ENCODE data around the gene LSM6. TPM values are rescaled to one million over a fixed set of nuclear protein-coding genes. Genes with fewer than 3 reads are reported as not detected.

Gene LSM6
- polyA plus RNA-seq, 1 of the 3 experiments (the other 2 are of a cell fraction), result 32.5 TPM

DNA sequence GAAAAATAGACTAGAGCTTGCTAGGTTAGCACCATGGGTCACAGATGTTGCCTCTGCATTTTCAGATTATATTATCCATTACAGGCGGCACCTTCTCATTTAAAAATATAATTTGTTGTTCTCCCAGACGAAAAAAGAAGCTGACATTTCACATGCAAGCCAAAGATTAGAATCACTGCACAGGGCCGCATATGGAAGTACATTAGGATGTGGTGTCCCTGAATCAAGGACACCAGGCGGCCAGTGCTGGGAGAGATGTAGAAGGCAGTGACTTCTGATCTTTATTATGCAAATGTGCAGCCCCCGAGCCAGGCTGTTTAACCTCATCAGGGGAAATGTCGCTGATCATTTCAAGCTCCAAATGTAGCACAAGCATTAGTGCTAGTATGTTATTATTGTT, 61.6 kb downstream of the LSM6 start (continued):
- TF ChIP-seq FOXJ3 (CRISPR knock-in tag; IDR thresholded peaks at IDR 0.05) (0 out of 2 replicates have a peak, but pooled peaks have one; percentile 21), GATA2 (CRISPR knock-in tag; IDR thresholded peaks at IDR 0.05) (peak; percentile 91), TAF1 (IDR thresholded peaks at IDR 0.05; ENCODE audit: borderline replicate concordance, low read depth, low read length) (no peak), NFIC (IDR thresholded peaks at IDR 0.05; ENCODE audit: borderline replicate concordance) (no peak), SIN3A (IDR thresholded peaks at IDR 0.05; ENCODE audit: borderline replicate concordance, low read depth, low read length) (no peak)
- TF ChIP-seq, protein P1, sequence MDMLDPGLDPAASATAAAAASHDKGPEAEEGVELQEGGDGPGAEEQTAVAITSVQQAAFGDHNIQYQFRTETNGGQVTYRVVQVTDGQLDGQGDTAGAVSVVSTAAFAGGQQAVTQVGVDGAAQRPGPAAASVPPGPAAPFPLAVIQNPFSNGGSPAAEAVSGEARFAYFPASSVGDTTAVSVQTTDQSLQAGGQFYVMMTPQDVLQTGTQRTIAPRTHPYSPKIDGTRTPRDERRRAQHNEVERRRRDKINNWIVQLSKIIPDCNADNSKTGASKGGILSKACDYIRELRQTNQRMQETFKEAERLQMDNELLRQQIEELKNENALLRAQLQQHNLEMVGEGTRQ (IDR thresholded peaks at IDR 0.05; ENCODE audit: borderline replicate concordance, low read depth, low read length), result no peak
- TF ChIP-seq, protein P2, sequence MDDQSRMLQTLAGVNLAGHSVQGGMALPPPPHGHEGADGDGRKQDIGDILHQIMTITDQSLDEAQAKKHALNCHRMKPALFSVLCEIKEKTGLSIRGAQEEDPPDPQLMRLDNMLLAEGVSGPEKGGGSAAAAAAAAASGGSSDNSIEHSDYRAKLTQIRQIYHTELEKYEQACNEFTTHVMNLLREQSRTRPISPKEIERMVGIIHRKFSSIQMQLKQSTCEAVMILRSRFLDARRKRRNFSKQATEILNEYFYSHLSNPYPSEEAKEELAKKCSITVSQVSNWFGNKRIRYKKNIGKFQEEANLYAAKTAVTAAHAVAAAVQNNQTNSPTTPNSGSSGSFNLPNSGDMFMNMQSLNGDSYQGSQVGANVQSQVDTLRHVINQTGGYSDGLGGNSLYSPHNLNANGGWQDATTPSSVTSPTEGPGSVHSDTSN (IDR thresholded peaks at IDR 0.05), result no peak

DNA sequence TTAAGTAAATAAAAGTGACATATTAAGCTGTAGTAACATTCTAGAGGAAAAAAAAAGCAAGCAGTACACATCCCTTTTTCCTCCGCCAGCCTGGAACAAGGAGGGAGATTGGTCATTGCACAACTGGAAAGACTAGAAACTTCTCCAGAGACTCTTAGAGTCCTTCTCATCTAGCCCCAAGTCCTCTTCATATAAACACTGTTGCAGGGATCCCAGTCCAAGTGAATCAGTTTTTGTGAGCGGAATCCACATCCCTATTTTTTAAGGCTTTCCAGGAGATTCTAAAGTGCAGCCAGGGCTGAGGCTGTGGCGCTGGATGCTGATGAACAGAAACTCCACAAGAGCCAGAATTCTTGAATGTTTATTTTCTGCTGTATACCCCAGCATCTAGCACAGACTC, 62.6 kb downstream of the LSM6 start:
- 100% methylated on average over 3 of the region's 3 CpGs for whole genome bisulfite sequencing (ENCODE audit: low lambda C conversion rate)
- POLR2A ChIA-PET, result interaction anchor here (1.2 kb wide), 1 partner anchor 299 kb away, joined by 4 read pairs; the partner anchor contains the start of gene ZNF827
- CTCF ChIA-PET, result interaction anchor here (1.0 to 1.7 kb wide), 5 partner anchors 74 to 859 kb away, joined by 3 to 6 read pairs (median 6); no protein-coding TSS in a partner anchor
- no peak for TF ChIP-seq RCOR1 (IDR thresholded peaks at IDR 0.05; ENCODE audit: low read length)
- no peak for TF ChIP-seq YY1 (IDR thresholded peaks at IDR 0.05; ENCODE audit: low read depth)
- TF ChIP-seq GATA2 (CRISPR knock-in tag; IDR thresholded peaks at IDR 0.05), result no peak
- TF ChIP-seq EP300 (IDR thresholded peaks at IDR 0.05; ENCODE audit: borderline replicate concordance in 1 of 2, low read depth in 1 of 2, low read length in 1 of 2), result no peak
- no peak for TF ChIP-seq POLR2AphosphoS5 (IDR thresholded peaks at IDR 0.05; ENCODE audit: low read depth, low read length)
- TF ChIP-seq GABPA (IDR thresholded peaks at IDR 0.05; ENCODE audit: low read depth), result no peak
- H3K27me3 ChIP-seq (ENCODE audit: insufficient read depth), result no peaks in the 10 kb centered on the region
- H3K27ac ChIP-seq (ENCODE audit: low read depth in 2 of 2, low read length in 1 of 2), result peak overlapping the region in 1 of 2 experiments; percentile 82; a peak in 2 of 4 replicates
- no peaks in the 10 kb centered on the region for H3K36me3 ChIP-seq (replicated peaks in 1 of 2; ENCODE audit: control insufficient read depth in 1 of 2, insufficient read depth in 2 of 2, low read length in 1 of 2)
- no peaks in the 10 kb centered on the region for H3K9me3 ChIP-seq
- no peaks in the 10 kb centered on the region for H4K20me1 ChIP-seq (ENCODE audit: insufficient read depth)
- peaks cover 23% of the 10 kb centered on the region for H3F3A ChIP-seq (replicated peaks; ENCODE audit: insufficient read depth)
- H2AFZ ChIP-seq (ENCODE audit: low read depth), result no peak overlapping the region
- no peaks in the 10 kb centered on the region for H3K79me2 ChIP-seq (ENCODE audit: insufficient read depth)
- no peak overlapping the region for H3K4me3 ChIP-seq (ENCODE audit: low read depth in 2 of 2, low read length in 1 of 2)
- no peak overlapping the region for H3K9ac ChIP-seq
- H3K4me2 ChIP-seq, result no peak overlapping the region
- H3K9me2 ChIP-seq, result no peaks in the 10 kb centered on the region
- peaks cover 15 to 25% of the 10 kb centered on the region in 2 experiments for H3K4me1 ChIP-seq (ENCODE audit: control insufficient read depth in 1 of 2, insufficient read depth in 2 of 2, low read depth in 1 of 2, low read length in 1 of 2)
- DNase-seq, result no peak

Other genes starting within 250 kb of the LSM6 start
- 20.9 and 23.2 TPM in 2 replicates for gene ZNF827, start 236.9 kb upstream of the LSM6 start, polyA plus RNA-seq (2012; rRNA removed)
- gene REELD1, start 38.8 kb downstream of the LSM6 start, polyA plus RNA-seq (2012; rRNA removed), result not detected in 2 replicates

Data from SK-N-SH (cell line).